Measurements from ENCODE around the gene ODC1. TPM values are rescaled to one million over a fixed set of nuclear protein-coding genes. Genes with fewer than 3 reads are reported as not detected.
"Not testable (repeated sequence)": the region's sequence is repeated elsewhere in the genome, so short reads cannot be mapped to it uniquely, and the experiment has no call there.

The ODC1 gene
- total RNA-seq, 1 experiment from 2014 or later = 646 TPM

DNA sequence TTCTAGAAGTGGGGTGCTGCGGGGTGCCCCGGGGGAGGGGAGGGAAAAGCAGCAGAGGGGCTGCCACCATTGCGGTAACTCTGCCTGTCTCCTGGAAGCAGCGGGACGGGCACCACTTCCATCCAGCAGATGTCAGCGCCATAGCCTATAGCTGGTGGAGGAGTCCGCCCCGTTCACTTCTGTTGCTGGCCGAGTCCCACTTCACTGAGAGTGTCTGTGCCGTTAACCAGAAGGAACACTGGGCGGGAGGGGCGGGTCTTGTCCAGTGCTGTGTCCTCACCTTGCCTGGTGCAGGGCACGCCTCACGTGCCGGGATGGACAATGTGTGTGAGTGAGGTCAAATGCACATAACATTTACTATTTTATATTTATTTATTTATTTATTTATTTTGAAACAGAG, 19.3 kb upstream of the ODC1 start:
- no peak overlapping the region for H3K4me3 ChIP-seq
- no peaks in the 10 kb centered on the region for H3K9me3 ChIP-seq
- no peak for DNase-seq
- no peaks in the 10 kb centered on the region for H3K27me3 ChIP-seq
- H3K36me3 ChIP-seq = no peaks in the 10 kb centered on the region

DNA sequence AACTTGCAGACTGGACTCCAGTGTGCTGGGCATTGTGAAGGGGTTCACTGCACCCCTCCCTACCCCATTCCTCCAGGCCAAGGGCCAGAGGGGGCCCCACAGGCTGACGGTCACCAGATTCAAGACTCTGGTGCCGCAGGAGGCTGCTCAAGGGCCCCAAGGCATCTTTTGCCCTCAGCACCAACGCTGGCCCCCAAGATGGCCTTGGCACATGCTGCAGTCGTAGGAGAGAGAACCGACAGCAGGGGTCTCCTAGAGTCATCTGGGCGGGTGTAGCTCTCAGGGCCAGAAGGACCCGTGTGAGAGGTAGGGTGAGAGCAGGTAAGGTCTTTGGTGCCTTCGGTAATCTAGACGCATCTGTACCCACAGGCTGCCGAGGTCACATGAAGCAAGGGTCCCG, 18.7 kb upstream of the ODC1 start:
- H3K4me3 ChIP-seq = no peak overlapping the region
- H3K36me3 ChIP-seq = no peaks in the 10 kb centered on the region
- no peak for DNase-seq
- no peaks in the 10 kb centered on the region for H3K9me3 ChIP-seq
- no peaks in the 10 kb centered on the region for H3K27me3 ChIP-seq

GRCh38 chr2:10465910-10466309, 17.8 kb upstream of the ODC1 start:
- H3K4me3 ChIP-seq = no peak overlapping the region
- no peaks in the 10 kb centered on the region for H3K27me3 ChIP-seq
- DNase-seq = no peak
- H3K36me3 ChIP-seq = no peaks in the 10 kb centered on the region
- no peaks in the 10 kb centered on the region for H3K9me3 ChIP-seq

DNA sequence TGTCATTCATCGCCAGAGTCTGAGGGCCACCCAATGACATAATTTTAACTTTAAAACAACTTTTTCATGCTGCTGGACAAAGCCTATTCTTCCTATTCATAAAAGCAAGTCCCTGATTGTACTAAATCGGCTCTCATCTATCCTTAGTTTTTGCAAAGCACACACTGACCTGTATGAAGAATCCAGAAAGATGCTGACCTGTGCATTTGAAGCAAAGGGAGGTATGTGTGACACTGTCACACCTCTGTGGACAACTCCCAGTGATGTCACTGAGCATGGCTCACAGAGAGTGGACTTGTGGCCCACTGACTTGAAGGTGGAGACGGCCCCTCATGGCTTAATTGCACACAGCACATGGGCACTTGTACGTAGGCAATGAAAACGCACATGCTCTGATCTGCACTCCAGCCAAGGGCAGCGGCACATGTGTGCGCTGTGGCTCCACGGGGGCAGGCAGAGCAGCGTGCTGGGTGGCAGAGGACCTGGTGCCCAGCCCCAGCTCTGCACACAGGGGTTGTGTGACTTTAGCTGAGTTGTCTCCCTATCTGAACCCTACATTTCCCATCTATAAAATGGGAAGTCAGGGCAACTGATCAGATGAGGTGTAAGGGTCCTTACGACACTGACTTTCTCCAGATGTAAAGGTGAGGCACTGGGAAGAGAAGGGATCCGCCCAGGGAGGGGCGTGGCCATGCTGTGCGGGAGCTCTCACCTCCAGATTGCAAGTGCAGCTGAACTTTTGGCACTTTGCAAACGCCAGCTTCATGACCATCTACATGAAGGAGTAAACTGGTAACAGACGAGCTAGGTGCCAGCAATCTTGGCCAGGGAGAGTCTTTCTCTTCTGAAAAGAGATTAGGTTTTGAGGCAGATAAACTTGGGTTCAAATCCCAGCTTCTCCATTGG, 14.3 kb upstream of the ODC1 start:
- no peaks in the 10 kb centered on the region for H3K9me3 ChIP-seq
- no peaks in the 10 kb centered on the region for H3K27me3 ChIP-seq
- no peaks in the 10 kb centered on the region for H3K36me3 ChIP-seq
- no peak overlapping the region for H3K4me3 ChIP-seq
- no peak for DNase-seq

DNA sequence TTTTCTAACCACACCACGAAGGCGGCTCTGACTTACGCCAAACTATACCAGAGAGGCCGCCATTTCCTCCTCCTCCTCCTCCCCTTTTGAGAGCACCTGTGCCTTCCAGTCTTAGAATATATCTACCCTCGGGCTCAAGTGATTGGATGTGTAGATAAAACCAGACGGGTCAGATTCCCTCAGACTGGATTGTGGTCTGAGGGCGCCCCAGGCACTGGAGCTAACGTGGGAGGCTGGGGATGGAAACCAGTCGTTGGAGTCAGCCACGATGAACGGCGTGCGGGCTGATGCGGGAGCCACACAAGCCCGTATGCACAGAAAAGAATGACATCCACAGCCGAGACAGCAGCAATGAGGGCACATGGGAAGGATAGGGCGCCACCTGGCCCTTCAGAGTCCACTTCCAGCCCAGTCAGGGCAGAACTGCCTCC, 12.3 kb upstream of the ODC1 start:
- H3K9me3 ChIP-seq = no peaks in the 10 kb centered on the region

DNA sequence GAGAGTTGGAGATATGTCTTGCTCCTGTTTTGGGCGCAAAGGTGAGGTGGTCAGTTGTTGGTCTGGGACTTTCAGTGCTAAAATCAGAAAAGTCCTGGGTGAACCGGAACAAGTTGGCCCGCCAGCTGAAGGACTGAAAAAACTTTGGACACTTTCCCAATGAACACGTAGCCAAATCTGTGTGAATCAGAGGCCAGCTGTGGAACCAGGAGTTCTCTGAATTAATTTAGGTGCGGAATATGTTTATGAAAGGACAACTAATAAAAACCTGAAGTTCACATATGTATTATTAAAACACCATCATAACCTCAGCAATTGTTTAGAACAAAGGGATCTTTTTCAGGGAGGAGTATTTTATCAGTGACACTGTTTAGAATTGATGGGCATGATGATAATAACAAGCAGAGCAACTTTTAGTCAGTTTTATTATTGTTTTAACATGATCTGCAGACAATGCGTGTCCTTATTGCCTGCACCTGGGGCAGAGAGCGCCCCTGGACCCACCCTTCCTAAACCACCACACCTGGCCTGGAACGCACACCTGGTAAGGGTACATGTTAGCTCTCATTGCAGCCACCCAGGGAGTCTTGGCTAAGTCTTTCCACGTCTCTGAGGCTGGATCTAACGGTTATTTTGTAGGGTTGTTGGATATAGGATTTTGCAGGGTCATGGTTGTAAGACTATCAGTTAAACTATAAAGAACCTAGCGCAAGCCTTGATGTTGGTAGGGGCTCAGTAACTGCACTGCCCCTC, 9.9 kb upstream of the ODC1 start:
- Histone ChIP-seq H3K9me3 (no peaks in the 10 kb centered on the region), H3K4me3 (no peak overlapping the region), H3K36me3 (no peaks in the 10 kb centered on the region), H3K27me3 (no peaks in the 10 kb centered on the region)
- peak; percentile 42 for DNase-seq

More for the DNA sequence above, 12.3 kb upstream of the ODC1 start:
- H3K27me3 ChIP-seq = no peaks in the 10 kb centered on the region
- no peak for DNase-seq
- H3K4me3 ChIP-seq = no peak overlapping the region
- H3K36me3 ChIP-seq = no peaks in the 10 kb centered on the region

GRCh38 chr2:10457195-10457594, 9.1 kb upstream of the ODC1 start:
- H3K27me3 ChIP-seq, DNase-seq, H3K36me3 ChIP-seq, H3K9me3 ChIP-seq, H3K4me3 ChIP-seq: not testable (repeated sequence)

DNA sequence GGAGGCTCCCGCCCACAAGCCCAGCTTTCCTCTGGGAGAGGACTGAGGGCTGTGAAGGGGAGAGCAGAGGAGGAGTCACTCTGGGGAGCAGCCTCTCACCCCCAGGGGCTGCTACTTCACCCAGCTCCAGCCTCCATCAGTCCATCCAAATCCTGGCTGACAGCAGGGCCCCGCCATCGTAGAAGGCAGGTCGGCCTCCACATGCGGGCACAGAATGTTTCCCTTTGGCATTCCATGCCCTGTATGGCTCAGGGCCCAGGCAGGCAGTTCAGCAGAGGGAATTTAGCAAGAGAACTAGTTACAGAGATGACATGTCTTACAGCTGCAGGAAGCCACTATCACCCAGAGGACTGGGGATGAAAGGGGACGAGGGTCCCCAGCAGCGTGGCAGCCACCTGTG, 6.4 kb upstream of the ODC1 start:
- H3K4me3 ChIP-seq = no peak overlapping the region
- no peaks in the 10 kb centered on the region for H3K27me3 ChIP-seq
- H3K36me3 ChIP-seq = 0 out of 2 replicates have a peak, but pooled peaks cover 2% of the 10 kb centered on the region
- DNase-seq = peak; percentile 71
- H3K9me3 ChIP-seq = no peaks in the 10 kb centered on the region

DNA sequence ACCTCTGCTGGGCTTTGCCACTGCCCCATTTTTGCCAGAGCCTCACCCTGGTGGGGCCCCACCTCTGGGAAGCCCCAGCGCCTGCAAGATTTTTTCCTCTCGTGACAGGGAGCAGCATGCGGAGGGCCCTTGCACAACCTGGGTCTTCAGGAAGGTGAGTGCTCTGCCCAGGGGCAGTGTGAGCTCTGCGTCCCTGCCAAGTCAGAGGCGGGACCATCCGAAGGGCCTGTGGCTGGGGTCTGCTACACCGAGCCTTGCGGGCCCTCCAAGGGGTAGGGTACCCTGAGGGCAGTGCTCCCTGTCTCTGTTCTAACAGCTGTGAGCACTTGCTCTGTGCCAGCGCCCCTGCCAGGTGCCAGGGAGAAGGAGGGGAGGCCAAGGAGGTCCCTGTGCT, 5.8 kb upstream of the ODC1 start:
- Histone ChIP-seq H3K36me3 (0 out of 2 replicates have a peak, but pooled peaks cover 2% of the 10 kb centered on the region), H3K27me3 (no peaks in the 10 kb centered on the region), H3K4me3 (no peak overlapping the region), H3K9me3 (no peaks in the 10 kb centered on the region)
- no peak for DNase-seq

GRCh38 chr2:10452956-10453904, 5.1 kb upstream of the ODC1 start:
- no peaks in the 10 kb centered on the region for H3K9me3 ChIP-seq
- H3K27me3 ChIP-seq = no peaks in the 10 kb centered on the region
- H3K36me3 ChIP-seq = 0 out of 2 replicates have a peak, but pooled peaks cover 2% of the 10 kb centered on the region
- DNase-seq = no peak
- H3K4me3 ChIP-seq = no peak overlapping the region

DNA sequence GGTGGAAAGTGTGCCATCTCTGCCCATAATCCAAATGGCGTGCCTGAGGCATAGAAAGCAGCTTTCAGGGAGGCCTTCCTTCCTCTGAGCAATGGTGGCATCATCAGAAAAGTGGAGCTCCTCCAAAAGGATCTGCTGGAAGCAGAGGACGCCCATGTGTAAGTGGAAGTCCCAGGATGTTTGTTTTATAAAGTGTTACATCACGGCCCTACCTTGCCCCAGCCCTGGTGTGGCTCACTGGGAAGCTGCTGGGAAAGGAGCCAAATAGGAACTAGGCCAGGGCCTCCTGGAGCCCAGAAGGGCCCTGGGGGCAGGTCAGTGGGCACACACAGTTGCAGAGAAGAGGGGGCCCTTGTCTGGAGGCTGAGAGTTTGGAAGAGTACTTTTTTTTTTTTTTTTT, 4.2 kb upstream of the ODC1 start:
- peaks cover 4% of the 10 kb centered on the region for H3K36me3 ChIP-seq
- DNase-seq = peak; percentile 94
- no peak overlapping the region for H3K4me3 ChIP-seq
- no peaks in the 10 kb centered on the region for H3K27me3 ChIP-seq
- no peaks in the 10 kb centered on the region for H3K9me3 ChIP-seq

DNA sequence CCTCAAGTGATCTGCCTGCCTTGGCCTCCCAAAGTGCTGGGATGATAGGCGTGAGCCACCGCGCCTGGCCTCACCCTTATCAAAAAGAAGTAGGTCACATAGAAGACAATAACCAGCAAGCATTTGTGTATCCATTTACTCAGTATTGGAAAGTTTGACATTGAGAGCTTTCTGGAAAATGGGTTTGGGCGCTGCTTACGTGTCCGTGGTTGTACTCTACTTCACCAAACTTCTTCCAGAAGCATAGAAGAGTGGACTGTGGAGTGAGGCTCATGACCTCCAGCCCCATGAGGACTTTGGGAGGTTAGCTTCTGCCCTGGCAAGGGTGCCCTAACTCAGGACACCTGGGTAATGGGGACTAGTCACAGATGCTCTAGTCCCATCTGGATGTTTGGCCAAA, 3.7 kb upstream of the ODC1 start:
- H3K36me3 ChIP-seq = peaks cover 9% of the 10 kb centered on the region
- H3K9me3 ChIP-seq = no peaks in the 10 kb centered on the region
- H3K27me3 ChIP-seq = no peaks in the 10 kb centered on the region
- DNase-seq = no peak
- no peak overlapping the region for H3K4me3 ChIP-seq

DNA sequence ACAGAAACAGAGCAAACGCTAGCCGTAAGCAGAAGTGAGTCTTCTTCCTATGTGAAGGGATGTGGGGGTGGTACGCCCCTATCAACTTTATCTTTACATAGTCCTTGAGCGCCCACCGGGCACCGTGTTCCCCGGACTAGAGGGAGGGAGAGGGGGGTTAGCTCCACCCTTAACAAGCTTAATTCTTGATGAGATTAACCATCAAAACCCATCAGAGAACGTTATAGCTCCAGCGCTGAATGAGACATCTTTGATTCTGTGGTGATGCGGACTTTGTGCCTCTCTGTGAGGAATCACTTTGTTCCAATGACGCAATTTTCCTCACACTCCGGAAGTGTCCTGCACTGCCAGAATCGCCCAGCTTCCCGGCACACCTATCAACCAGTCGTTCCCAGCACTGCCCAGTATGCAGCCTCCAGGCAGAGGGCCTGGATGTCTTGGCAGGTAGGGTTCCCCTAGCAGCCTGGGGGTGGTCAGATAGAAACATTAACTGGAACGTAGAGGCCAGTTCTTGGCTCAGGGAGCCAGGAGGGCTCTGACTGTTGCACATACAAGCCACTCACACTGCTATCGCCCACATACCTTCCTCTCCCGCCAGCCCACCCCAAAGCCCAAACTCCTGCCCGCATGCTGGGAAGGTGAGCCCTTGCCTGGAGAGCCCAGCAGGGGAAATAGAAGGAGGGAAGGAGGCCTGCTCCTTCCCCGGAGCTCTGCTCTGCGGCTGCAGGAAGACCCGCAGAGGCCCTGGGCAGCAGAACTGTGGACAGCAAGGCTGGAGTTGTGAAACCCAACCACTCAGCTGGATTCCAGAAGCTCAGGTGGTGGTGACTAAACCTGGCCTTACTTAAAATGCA, 1.9 kb upstream of the ODC1 start:
- H3K36me3 ChIP-seq = peaks cover 20% of the 10 kb centered on the region
- DNase-seq = no peak
- H3K9me3 ChIP-seq = no peaks in the 10 kb centered on the region
- H3K4me3 ChIP-seq = peak overlapping the region; percentile 76; the same call in 1 of the 2 replicates
- no peaks in the 10 kb centered on the region for H3K27me3 ChIP-seq

DNA sequence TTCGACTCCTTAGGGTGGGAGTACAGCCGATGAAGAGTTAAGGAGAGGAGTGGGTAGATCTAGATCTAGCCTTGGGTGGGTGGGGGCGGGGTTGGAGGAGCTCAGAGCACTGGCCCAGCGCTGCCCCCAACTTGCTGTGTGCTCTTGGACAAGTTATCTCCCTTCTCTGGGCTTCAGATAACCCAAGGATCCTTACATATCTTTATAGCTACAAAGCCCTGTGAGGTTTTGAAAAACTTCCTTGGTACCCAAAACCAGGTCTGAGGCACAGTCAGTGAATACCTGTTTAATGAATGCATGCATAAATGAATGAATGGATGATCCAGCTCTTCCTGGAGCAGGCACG, 1.3 kb upstream of the ODC1 start:
- peak overlapping the region; percentile 76 for H3K4me3 ChIP-seq
- DNase-seq = no peak

DNA sequence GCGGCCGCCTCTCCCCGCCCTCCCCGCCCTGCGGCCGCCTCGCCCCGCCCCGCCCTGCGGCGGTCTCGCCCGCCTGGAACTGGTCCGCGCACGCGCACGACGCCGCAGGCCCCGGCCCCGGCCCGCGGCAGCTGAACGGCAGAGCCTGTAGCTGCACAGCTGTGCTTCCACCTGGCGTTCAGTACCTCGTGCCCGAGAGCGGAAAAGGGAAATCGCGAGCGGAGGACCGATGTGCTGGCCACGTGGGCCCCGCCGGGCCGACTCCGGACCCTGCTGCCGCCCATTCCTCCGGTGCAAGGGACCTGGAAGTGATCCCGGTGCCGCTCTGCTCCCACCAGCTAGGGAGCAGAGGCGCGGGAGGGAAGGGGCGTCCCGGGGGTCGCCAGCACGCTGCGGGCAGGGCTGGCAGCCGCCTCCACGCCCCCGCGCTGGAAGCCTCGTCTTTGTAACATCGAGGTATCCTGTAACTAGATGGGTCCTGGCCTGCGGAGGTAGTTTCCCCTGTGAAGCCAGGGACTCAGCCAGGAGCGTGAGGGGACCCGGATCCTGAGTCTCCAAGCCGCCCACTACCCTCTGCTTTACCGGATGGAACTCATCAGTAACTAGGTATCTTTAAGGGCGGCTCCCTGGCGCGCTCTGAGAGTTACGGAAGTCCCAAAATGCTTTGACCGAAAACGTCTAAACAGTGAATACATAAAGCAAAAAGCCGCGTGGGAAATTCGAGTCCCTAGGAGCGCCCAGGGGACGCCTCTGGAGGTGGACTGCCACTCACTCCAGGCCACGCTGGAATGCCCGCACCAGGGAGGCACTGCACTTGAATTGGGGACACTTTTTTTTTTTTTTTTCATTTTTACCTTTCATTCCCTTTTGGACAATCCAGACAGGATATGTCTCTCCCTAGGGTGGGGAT, 704 bp upstream of the ODC1 start:
- no peaks in the 10 kb centered on the region for H3K9me3 ChIP-seq
- peaks cover 32% of the 10 kb centered on the region for H3K36me3 ChIP-seq
- peak; percentile 90 for DNase-seq
- H3K4me3 ChIP-seq = peak overlapping the region; percentile 76
- H3K27me3 ChIP-seq = no peaks in the 10 kb centered on the region

More for the DNA sequence above, 1.3 kb upstream of the ODC1 start:
- no peaks in the 10 kb centered on the region for H3K9me3 ChIP-seq
- H3K27me3 ChIP-seq = no peaks in the 10 kb centered on the region
- peaks cover 26% of the 10 kb centered on the region for H3K36me3 ChIP-seq

Measured in MG63 (cell line).